Measurements from ENCODE around the gene TOX2. TPM values are rescaled to one million over a fixed set of nuclear protein-coding genes. Genes with fewer than 3 reads are reported as not detected.

Gene TOX2
- total RNA-seq, 1 donor from 2014 or later, result 0.70 TPM

GRCh38 chr20:43915211-43916072 is 790 bp downstream of the TOX2 start:
- no peak for DNase-seq (ENCODE audit: low read depth)

- DNase-seq (ENCODE audit: low read depth), result no peak
Measured at GRCh38 chr20:43916073-43916880, 1.6 kb downstream of the TOX2 start.

GRCh38 chr20:43916881-43917371 is 2.3 kb downstream of the TOX2 start:
- no peak for DNase-seq (ENCODE audit: low read depth)

GRCh38 chr20:43917380-43917779 is 2.7 kb downstream of the TOX2 start:
- DNase-seq (ENCODE audit: low read depth), result no peak

- no peak for DNase-seq (ENCODE audit: low read depth)
Measured at GRCh38 chr20:43919686-43920403, 5.2 kb downstream of the TOX2 start.

GRCh38 chr20:43920797-43921196 is 6.1 kb downstream of the TOX2 start:
- DNase-seq (ENCODE audit: low read depth), result no peak

- no peak for DNase-seq (ENCODE audit: low read depth)
Measured at GRCh38 chr20:43921227-43921780, 6.7 kb downstream of the TOX2 start.

- DNase-seq (ENCODE audit: low read depth), result no peak
Measured at GRCh38 chr20:43922614-43923013, 8.0 kb downstream of the TOX2 start.

GRCh38 chr20:43923322-43923721 is 8.7 kb downstream of the TOX2 start:
- DNase-seq (ENCODE audit: low read depth), result no peak

- no peak for DNase-seq (ENCODE audit: low read depth)
Measured at GRCh38 chr20:43923917-43924316, 9.3 kb downstream of the TOX2 start.

- no peak for DNase-seq (ENCODE audit: low read depth)
Measured at GRCh38 chr20:43925215-43925614, 10.6 kb downstream of the TOX2 start.

- DNase-seq (ENCODE audit: low read depth), result peak; percentile 60
Measured at GRCh38 chr20:43925801-43926200, 11.1 kb downstream of the TOX2 start.

GRCh38 chr20:43926287-43927050 is 11.8 kb downstream of the TOX2 start:
- DNase-seq (ENCODE audit: low read depth), result no peak

- no peak for DNase-seq (ENCODE audit: low read depth)
Measured at GRCh38 chr20:43931976-43932375, 17.3 kb downstream of the TOX2 start.

GRCh38 chr20:43934833-43935232 is 20.2 kb downstream of the TOX2 start:
- peak; percentile 73 for DNase-seq (ENCODE audit: low read depth)

- peak; percentile 68 for DNase-seq (ENCODE audit: low read depth)
Measured at GRCh38 chr20:43936104-43936770, 21.6 kb downstream of the TOX2 start.

GRCh38 chr20:43936805-43937204 is 22.2 kb downstream of the TOX2 start:
- DNase-seq (ENCODE audit: low read depth), result peak; percentile 59

GRCh38 chr20:43937591-43937990 is 22.9 kb downstream of the TOX2 start:
- no peak for DNase-seq (ENCODE audit: low read depth)

- no peak for DNase-seq (ENCODE audit: low read depth)
Measured at GRCh38 chr20:43938017-43938655, 23.5 kb downstream of the TOX2 start.
